Measurements from ENCODE around the gene STARD7.
"Not testable (repeated sequence)": the region's sequence is repeated elsewhere in the genome, so short reads cannot be mapped to it uniquely, and the experiment has no call there.

STARD7 gene

GRCh38 chr2:96233880-96234316, 25.3 kb upstream of the STARD7 start:
- peak; percentile 24 to 54 for DNase-seq

GRCh38 chr2:96233436-96233835, 24.8 kb upstream of the STARD7 start:
- no peak for DNase-seq

GRCh38 chr2:96231316-96231715, 22.7 kb upstream of the STARD7 start:
- no peak for DNase-seq

- DNase-seq, result peak; percentile 20 to 29
These were observed 16.4 kb upstream of the STARD7 start for GRCh38 chr2:96225016-96225533.

GRCh38 chr2:96221106-96221505, 12.5 kb upstream of the STARD7 start:
- not testable (repeated sequence) for DNase-seq

GRCh38 chr2:96219959-96220358, 11.3 kb upstream of the STARD7 start:
- DNase-seq, result not testable (repeated sequence)

- DNase-seq, result no peak
These were observed 10.0 kb upstream of the STARD7 start for GRCh38 chr2:96218508-96219131.

GRCh38 chr2:96214554-96214953, 5.9 kb upstream of the STARD7 start:
- no peak for DNase-seq

- DNase-seq, result no peak
These were observed 4.8 kb upstream of the STARD7 start for GRCh38 chr2:96213379-96213778.

- DNase-seq, result no peak
These were observed 3.7 kb upstream of the STARD7 start for GRCh38 chr2:96212339-96212738.

GRCh38 chr2:96209729-96210085, 1.1 kb upstream of the STARD7 start:
- no peak for DNase-seq

- no peak for DNase-seq
These were observed 543 bp upstream of the STARD7 start for GRCh38 chr2:96209011-96209728.

- no peak for DNase-seq
These were observed 869 bp downstream of the STARD7 start for GRCh38 chr2:96207774-96208142.

GRCh38 chr2:96207073-96207773, 1.4 kb downstream of the STARD7 start:
- no peak for DNase-seq

- DNase-seq, result no peak
These were observed 2.7 kb downstream of the STARD7 start for GRCh38 chr2:96205888-96206287.

- DNase-seq, result no peak
These were observed 3.6 kb downstream of the STARD7 start for GRCh38 chr2:96204836-96205624.

- DNase-seq, result no peak
These were observed 5.2 kb downstream of the STARD7 start for GRCh38 chr2:96203130-96204028.

- no peak for DNase-seq
These were observed 6.3 kb downstream of the STARD7 start for GRCh38 chr2:96202152-96202854.

GRCh38 chr2:96201338-96201737, 7.3 kb downstream of the STARD7 start:
- no peak for DNase-seq

GRCh38 chr2:96198921-96199320, 9.7 kb downstream of the STARD7 start:
- peak in 1 of 2 experiments; percentile 7 for DNase-seq

- no peak for DNase-seq
These were observed 10.9 kb downstream of the STARD7 start for GRCh38 chr2:96197546-96198255.
